IPS-20b (cell line): ENCODE results near the gene NR1D2.

ENCODE experiments used
- H3K27ac ChIP-seq: one replicate; pipeline ENCODE4 v1.5.1; 2013; ENCODE audit warnings: low read length
- H3K27me3 ChIP-seq: 2 replicates; pipeline ENCODE4 v1.6.1; 2013; ENCODE audit warnings: mild to moderate bottlenecking, low read length, inconsistent platforms; ENCODE audit not compliant: insufficient read depth
- H3K36me3 ChIP-seq: 2 replicates; pipeline ENCODE4 v1.6.1; 2013; ENCODE audit warnings: low read depth, mild to moderate bottlenecking, inconsistent platforms, low read length, moderate library complexity; ENCODE audit not compliant: insufficient read depth
- H3K4me1 ChIP-seq: 2 replicates; pipeline ENCODE4 v1.6.1; 2013; ENCODE audit warnings: mild to moderate bottlenecking, control low read depth, inconsistent platforms, low read length, moderate library complexity; ENCODE audit not compliant: insufficient read depth
- H3K4me3 ChIP-seq: 2 replicates; pipeline ENCODE4 v1.5.1; 2013; ENCODE audit warnings: mild to moderate bottlenecking, low read length, inconsistent platforms
- H3K9ac ChIP-seq: 2 replicates; pipeline ENCODE4 v1.6.1; 2013; ENCODE audit warnings: low read depth, mild to moderate bottlenecking, inconsistent platforms, low read length, moderate library complexity
- H3K9me3 ChIP-seq: 2 replicates; pipeline ENCODE4 v1.6.1; 2013; ENCODE audit warnings: mild to moderate bottlenecking, low read depth, low read length, inconsistent platforms; ENCODE audit not compliant: insufficient read depth

The NR1D2 gene

DNA sequence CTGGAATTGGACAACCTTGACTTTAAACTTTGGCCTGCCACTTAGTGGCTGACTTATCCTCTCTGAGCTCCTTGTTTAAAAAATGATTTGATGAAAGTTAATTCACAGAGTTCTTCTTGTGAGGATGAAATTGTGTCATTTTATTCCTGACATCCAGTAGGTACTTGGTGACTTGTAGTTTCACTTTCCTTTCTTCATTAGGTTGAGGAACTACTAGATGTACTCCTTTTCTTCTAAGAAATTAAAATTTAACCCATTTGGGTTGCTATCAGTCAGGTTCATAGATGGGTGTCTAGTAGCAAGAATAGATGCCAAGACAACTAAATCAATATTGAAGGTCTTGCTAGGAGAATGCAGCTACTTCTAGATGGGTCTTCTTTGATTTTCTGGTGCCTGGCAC, 5.2 kb downstream of the NR1D2 start:
- H3K27me3 ChIP-seq, result no peaks in the 10 kb centered on the region
- no peak overlapping the region for H3K9ac ChIP-seq
- H3K36me3 ChIP-seq, result peaks cover 15% of the 10 kb centered on the region; the same call in 1 of the 2 replicates
- H3K4me1 ChIP-seq, result peaks cover 13% of the 10 kb centered on the region; the same call in 1 of the 2 replicates
- no peak overlapping the region for H3K4me3 ChIP-seq
- H3K27ac ChIP-seq, result no peak overlapping the region
- no peaks in the 10 kb centered on the region for H3K9me3 ChIP-seq

- no peak overlapping the region for H3K4me3 ChIP-seq
- no peaks in the 10 kb centered on the region for H3K27me3 ChIP-seq
- H3K27ac ChIP-seq, result no peak overlapping the region
- H3K9me3 ChIP-seq, result no peaks in the 10 kb centered on the region
- peaks cover 26% of the 10 kb centered on the region for H3K36me3 ChIP-seq
- H3K9ac ChIP-seq, result no peak overlapping the region
- H3K4me1 ChIP-seq, result peaks cover 2% of the 10 kb centered on the region; the same call in 1 of the 2 replicates
Measured at GRCh38 chr3:23952646-23953045, 7.6 kb downstream of the NR1D2 start.

DNA sequence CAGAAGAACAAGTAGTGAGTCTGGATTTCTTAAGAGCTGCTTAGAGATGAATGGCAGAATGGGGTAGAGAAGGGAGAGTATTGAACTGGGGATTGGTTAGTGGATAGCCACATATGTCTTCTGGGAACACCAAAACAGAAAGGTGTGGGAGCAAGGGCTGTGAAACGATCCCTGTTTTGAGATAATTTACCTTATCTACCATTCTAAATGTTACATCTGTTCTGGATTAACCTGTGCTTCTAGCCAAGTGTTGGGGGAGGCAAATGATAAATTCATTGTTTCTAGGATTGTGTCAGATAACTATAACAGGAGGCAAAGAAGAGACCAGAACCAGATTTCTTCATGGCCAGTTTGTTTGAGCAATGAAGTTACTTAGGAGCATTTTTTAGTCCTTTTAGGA, 8.4 kb downstream of the NR1D2 start:
- no peaks in the 10 kb centered on the region for H3K9me3 ChIP-seq
- no peaks in the 10 kb centered on the region for H3K27me3 ChIP-seq
- no peak overlapping the region for H3K4me3 ChIP-seq
- H3K9ac ChIP-seq, result no peak overlapping the region
- H3K36me3 ChIP-seq, result peaks cover 20% of the 10 kb centered on the region
- H3K4me1 ChIP-seq, result 0 out of 2 replicates have a peak, but pooled peaks cover 2% of the 10 kb centered on the region
- H3K27ac ChIP-seq, result no peak overlapping the region

- no peak overlapping the region for H3K27ac ChIP-seq
- H3K9me3 ChIP-seq, result no peaks in the 10 kb centered on the region
- H3K4me3 ChIP-seq, result no peak overlapping the region
- H3K4me1 ChIP-seq, result 0 out of 2 replicates have a peak, but pooled peaks cover 2% of the 10 kb centered on the region
- H3K27me3 ChIP-seq, result no peaks in the 10 kb centered on the region
- peaks cover 22% of the 10 kb centered on the region for H3K36me3 ChIP-seq
- no peak overlapping the region for H3K9ac ChIP-seq
Measured at GRCh38 chr3:23954144-23954543, 9.1 kb downstream of the NR1D2 start.

DNA sequence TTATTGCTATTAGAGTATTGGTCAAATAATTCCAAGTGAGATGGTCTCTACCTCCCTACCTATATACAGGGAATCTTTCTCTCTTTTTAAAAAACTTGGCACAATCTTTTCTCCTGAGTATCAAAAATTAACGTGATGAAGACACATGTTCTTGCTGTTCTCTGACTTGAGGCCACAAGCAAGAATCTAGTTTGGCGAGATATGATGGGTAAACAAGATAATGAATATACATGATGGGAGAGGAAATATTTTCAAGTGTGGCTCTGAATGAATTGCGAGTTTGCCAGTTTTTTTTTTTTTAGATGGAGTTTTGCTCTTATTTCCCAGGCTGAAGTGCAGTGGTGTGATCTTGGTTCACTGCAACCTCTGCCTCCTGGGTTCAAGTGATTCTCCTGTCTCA, 11.6 kb downstream of the NR1D2 start:
- H3K27me3 ChIP-seq, result no peaks in the 10 kb centered on the region
- no peak overlapping the region for H3K4me3 ChIP-seq
- H3K36me3 ChIP-seq, result peaks cover 42% of the 10 kb centered on the region
- no peak overlapping the region for H3K27ac ChIP-seq
- H3K9ac ChIP-seq, result no peak overlapping the region
- H3K9me3 ChIP-seq, result no peaks in the 10 kb centered on the region
- H3K4me1 ChIP-seq, result no peaks in the 10 kb centered on the region

GRCh38 chr3:23959135-23959900, 14.2 kb downstream of the NR1D2 start:
- H3K36me3 ChIP-seq, result peaks cover 67% of the 10 kb centered on the region
- no peak overlapping the region for H3K9ac ChIP-seq
- H3K9me3 ChIP-seq, result no peaks in the 10 kb centered on the region
- H3K4me3 ChIP-seq, result no peak overlapping the region
- H3K27ac ChIP-seq, result no peak overlapping the region
- no peaks in the 10 kb centered on the region for H3K27me3 ChIP-seq
- H3K4me1 ChIP-seq, result no peaks in the 10 kb centered on the region

GRCh38 chr3:23960649-23961048, 15.6 kb downstream of the NR1D2 start:
- Histone ChIP-seq H3K4me1 (no peaks in the 10 kb centered on the region), H3K9ac (no peak overlapping the region), H3K4me3 (no peak overlapping the region), H3K27me3 (no peaks in the 10 kb centered on the region), H3K9me3 (no peaks in the 10 kb centered on the region), H3K27ac (no peak overlapping the region), H3K36me3 (peaks cover 72% of the 10 kb centered on the region)

DNA sequence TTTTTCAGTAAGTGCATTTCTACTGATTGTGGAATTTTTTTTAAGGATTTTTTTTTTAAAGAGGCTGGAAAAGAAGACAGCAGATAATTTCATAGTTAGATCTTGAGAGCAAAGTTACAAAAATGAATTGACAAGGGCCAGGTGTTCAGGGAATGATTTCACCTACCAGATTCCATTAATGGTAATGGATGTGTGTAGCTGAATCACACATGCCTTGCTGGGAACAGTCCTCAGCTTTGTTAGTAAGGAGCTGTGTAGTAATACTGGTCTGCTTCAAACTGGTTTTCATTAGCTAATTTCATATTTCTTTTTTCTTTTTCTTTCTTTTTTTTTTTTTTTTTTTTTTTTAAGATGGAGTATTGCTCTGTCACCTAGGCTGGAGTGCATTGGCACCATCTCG, 16.0 kb downstream of the NR1D2 start:
- Histone ChIP-seq H3K27ac (no peak overlapping the region), H3K9ac (no peak overlapping the region), H3K27me3 (no peaks in the 10 kb centered on the region), H3K4me1 (no peaks in the 10 kb centered on the region), H3K9me3 (no peaks in the 10 kb centered on the region), H3K4me3 (no peak overlapping the region), H3K36me3 (peaks cover 73% of the 10 kb centered on the region)

GRCh38 chr3:23961913-23962312, 16.8 kb downstream of the NR1D2 start:
- Histone ChIP-seq H3K4me3 (no peak overlapping the region), H3K9ac (no peak overlapping the region), H3K36me3 (peaks cover 73% of the 10 kb centered on the region), H3K4me1 (no peaks in the 10 kb centered on the region), H3K9me3 (no peaks in the 10 kb centered on the region), H3K27ac (no peak overlapping the region), H3K27me3 (no peaks in the 10 kb centered on the region)

GRCh38 chr3:23964537-23965235, 19.6 kb downstream of the NR1D2 start:
- H3K9me3 ChIP-seq, result no peaks in the 10 kb centered on the region
- H3K36me3 ChIP-seq, result peaks cover 85% of the 10 kb centered on the region
- no peak overlapping the region for H3K4me3 ChIP-seq
- no peaks in the 10 kb centered on the region for H3K4me1 ChIP-seq
- no peaks in the 10 kb centered on the region for H3K27me3 ChIP-seq
- no peak overlapping the region for H3K9ac ChIP-seq
- no peak overlapping the region for H3K27ac ChIP-seq

- no peak overlapping the region for H3K27ac ChIP-seq
- H3K9me3 ChIP-seq, result no peaks in the 10 kb centered on the region
- H3K27me3 ChIP-seq, result no peaks in the 10 kb centered on the region
- peaks cover 78% of the 10 kb centered on the region for H3K36me3 ChIP-seq
- no peaks in the 10 kb centered on the region for H3K4me1 ChIP-seq
- no peak overlapping the region for H3K4me3 ChIP-seq
- H3K9ac ChIP-seq, result no peak overlapping the region
Measured at GRCh38 chr3:23966328-23966727, 21.2 kb downstream of the NR1D2 start.
